HCT116 (cell line): ENCODE data around the gene GALNT17.

Experiments
- CTCF ChIP-seq, 3 experiments: fragments of 200-600 bp in 1 of 3; sonication (generic) in 1 of 3; IDR thresholded peaks in 2 of 3; conservative IDR thresholded peaks in 1 of 3; 2 replicates each; pipeline ENCODE4 v1.5.1; 2012 to 2017; ENCODE audit warnings: low read depth in 2 of 3, low read length in 2 of 3, antibody characterized with exemption in 1 of 3, borderline replicate concordance in 1 of 3, control low read depth in 1 of 3, mild to moderate bottlenecking in 1 of 3, mixed read lengths in 1 of 3, mixed run types in 1 of 3, moderate library complexity in 1 of 3; ENCODE audit not compliant: insufficient read depth in 1 of 3
- EGR1 ChIP-seq: IDR thresholded peaks from 2 replicates; pipeline ENCODE4 v1.6.1; 2012; ENCODE audit warnings: low read depth
- ELF1 ChIP-seq: IDR thresholded peaks from 2 replicates; pipeline ENCODE4 v1.6.1; 2012; ENCODE audit warnings: low read depth, borderline replicate concordance
- FOSL1 ChIP-seq: IDR thresholded peaks from 2 replicates; pipeline ENCODE4 v1.6.1; 2012; ENCODE audit warnings: low read depth
- POLR2A ChIP-seq: IDR thresholded peaks from 2 replicates; pipeline ENCODE4 v1.7.0; 2011; ENCODE audit warnings: borderline replicate concordance; ENCODE audit not compliant: insufficient read depth, insufficient read length; ENCODE audit errors: extremely low read depth
- SIN3A ChIP-seq: IDR thresholded peaks from 2 replicates; pipeline ENCODE4 v1.6.1; 2012; ENCODE audit warnings: low read depth
- TF ChIP-seq, protein P1 (sequence below): IDR thresholded peaks from 2 replicates; pipeline ENCODE4 v1.6.1; 2012; ENCODE audit warnings: low read depth

- no peak for TF ChIP-seq SIN3A
- TF ChIP-seq ELF1 = no peak
- TF ChIP-seq CTCF (IDR thresholded peaks at IDR 0.05 in 2 of 3, conservative IDR thresholded peaks at IDR 0.05 in 1 of 3; ENCODE audit: borderline replicate concordance in 1 of 3, insufficient read depth in 1 of 3, low read depth in 2 of 3, low read length in 2 of 3) = no peak
- TF ChIP-seq POLR2A = no peak
- no peak for TF ChIP-seq FOSL1
- TF ChIP-seq, protein P1, sequence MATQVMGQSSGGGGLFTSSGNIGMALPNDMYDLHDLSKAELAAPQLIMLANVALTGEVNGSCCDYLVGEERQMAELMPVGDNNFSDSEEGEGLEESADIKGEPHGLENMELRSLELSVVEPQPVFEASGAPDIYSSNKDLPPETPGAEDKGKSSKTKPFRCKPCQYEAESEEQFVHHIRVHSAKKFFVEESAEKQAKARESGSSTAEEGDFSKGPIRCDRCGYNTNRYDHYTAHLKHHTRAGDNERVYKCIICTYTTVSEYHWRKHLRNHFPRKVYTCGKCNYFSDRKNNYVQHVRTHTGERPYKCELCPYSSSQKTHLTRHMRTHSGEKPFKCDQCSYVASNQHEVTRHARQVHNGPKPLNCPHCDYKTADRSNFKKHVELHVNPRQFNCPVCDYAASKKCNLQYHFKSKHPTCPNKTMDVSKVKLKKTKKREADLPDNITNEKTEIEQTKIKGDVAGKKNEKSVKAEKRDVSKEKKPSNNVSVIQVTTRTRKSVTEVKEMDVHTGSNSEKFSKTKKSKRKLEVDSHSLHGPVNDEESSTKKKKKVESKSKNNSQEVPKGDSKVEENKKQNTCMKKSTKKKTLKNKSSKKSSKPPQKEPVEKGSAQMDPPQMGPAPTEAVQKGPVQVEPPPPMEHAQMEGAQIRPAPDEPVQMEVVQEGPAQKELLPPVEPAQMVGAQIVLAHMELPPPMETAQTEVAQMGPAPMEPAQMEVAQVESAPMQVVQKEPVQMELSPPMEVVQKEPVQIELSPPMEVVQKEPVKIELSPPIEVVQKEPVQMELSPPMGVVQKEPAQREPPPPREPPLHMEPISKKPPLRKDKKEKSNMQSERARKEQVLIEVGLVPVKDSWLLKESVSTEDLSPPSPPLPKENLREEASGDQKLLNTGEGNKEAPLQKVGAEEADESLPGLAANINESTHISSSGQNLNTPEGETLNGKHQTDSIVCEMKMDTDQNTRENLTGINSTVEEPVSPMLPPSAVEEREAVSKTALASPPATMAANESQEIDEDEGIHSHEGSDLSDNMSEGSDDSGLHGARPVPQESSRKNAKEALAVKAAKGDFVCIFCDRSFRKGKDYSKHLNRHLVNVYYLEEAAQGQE = no peak
- no peak for TF ChIP-seq EGR1
These were observed 136.0 kb downstream of the GALNT17 start for GRCh38 chr7:71267734-71268469.
